ENCODE measurements around the gene ARHGEF4. TPM values are rescaled to one million over a fixed set of nuclear protein-coding genes. Genes with fewer than 3 reads are reported as not detected.

The ARHGEF4 gene
- total RNA-seq, 1 experiment from 2014 or later: 20.0 TPM

DNA sequence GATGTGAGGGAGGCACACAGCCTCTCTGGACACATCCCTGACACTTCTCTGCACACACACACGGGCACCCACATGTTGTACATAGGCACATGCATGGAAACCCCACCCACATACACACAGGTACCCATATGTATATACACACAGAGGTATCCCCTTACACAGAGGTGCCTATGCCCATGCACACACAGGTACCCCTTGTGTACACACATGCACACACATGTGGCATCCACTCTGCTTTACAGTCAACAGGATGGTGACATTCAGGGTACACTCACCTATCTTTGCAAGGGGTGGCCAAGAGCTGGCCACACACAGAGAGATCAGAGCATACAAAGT, 197.0 kb downstream of the ARHGEF4 start:
- Histone ChIP-seq H3F3A (ENCODE audit: insufficient read depth, low read depth) (no peaks in the 10 kb centered on the region), H3K27me3 (ENCODE audit: insufficient read depth, low read depth) (no peaks in the 10 kb centered on the region), H3K4me1 (replicated peaks; ENCODE audit: insufficient read depth) (no peaks in the 10 kb centered on the region), H3K9me3 (ENCODE audit: insufficient read depth, low read depth) (no peaks in the 10 kb centered on the region), H3K4me2 (no peak overlapping the region), H3K9me2 (ENCODE audit: insufficient read depth) (no peaks in the 10 kb centered on the region), H3K4me3 (no peak overlapping the region), H3K36me3 (ENCODE audit: low read depth) (no peaks in the 10 kb centered on the region), H4K20me1 (ENCODE audit: insufficient read depth) (no peaks in the 10 kb centered on the region), H2AFZ (no peak overlapping the region), H3K79me2 (ENCODE audit: low read depth) (no peaks in the 10 kb centered on the region), H3K27ac (no peak overlapping the region)
- no peak for TF ChIP-seq CTCF (conservative IDR thresholded peaks at IDR 0.05)
- no peak for TF ChIP-seq EZH2 (IDR thresholded peaks at IDR 0.05; ENCODE audit: low read depth)
- BruUV-seq (replicated peaks): no TSS peak
- CTCF ChIA-PET: no interaction called here
- DNase-seq: no peak
- intact Hi-C loops (cut with micrococcal nuclease; ENCODE audit: unreplicated experiment): no loop called here
- POLR2A ChIA-PET (ENCODE audit: unreplicated experiment): interaction anchor here (0.6 kb wide), 1 partner anchor 207 kb away, joined by 3 read pairs; no protein-coding TSS in a partner anchor

DNA sequence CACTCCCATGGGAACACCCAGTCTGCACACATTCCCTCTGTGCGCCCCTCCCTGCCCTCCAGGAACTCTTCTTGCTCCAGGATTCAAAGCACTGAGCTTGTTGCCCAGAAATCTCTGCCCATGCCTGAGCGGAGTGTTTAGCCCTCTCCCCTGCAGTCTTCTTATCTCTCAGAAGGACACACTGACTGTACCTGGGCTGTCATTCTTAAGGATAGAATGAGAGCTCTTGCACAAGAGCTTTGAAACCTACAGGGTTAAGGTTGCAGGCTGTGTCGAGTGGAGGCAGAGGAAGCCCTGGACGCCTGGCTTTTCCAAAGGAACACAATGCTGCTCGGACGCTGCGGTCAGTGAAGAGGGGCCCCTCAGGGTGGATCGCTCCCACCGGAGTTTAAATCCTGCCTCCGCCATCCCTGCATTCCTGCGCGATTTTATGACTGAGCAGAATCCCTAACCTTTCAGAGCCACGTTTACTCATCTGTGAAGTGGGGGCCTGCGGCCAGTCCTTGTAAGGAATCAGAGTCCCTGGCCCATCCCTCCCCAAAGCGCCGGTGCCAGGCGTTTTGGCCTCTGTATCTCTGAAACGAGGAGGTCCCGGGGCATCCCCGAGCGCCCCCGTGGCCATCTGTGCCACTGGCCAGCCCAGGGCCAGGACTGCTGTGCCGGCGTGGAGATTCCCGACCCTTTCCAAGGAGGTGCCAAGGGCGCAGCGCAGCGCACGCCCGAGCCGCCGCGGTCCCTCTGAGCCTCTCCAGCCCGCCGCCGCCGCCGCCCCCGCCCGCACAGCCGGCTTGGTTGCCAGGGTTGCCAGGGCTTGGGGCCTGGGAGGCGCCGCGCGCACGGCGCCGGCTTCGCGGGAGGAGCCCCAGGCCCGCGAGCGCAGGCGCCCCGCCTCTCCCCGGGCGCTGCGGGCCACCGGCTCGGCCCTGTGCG, 197.7 kb downstream of the ARHGEF4 start:
- Histone ChIP-seq H2AFZ (no peak overlapping the region), H3F3A (ENCODE audit: insufficient read depth, low read depth) (no peaks in the 10 kb centered on the region), H4K20me1 (ENCODE audit: insufficient read depth) (no peaks in the 10 kb centered on the region), H3K4me3 (no peak overlapping the region), H3K4me1 (replicated peaks; ENCODE audit: insufficient read depth) (no peaks in the 10 kb centered on the region), H3K36me3 (ENCODE audit: low read depth) (no peaks in the 10 kb centered on the region), H3K4me2 (no peak overlapping the region), H3K9me2 (ENCODE audit: insufficient read depth) (no peaks in the 10 kb centered on the region), H3K27ac (no peak overlapping the region), H3K79me2 (ENCODE audit: low read depth) (no peaks in the 10 kb centered on the region), H3K27me3 (ENCODE audit: insufficient read depth, low read depth) (no peaks in the 10 kb centered on the region), H3K9me3 (ENCODE audit: insufficient read depth, low read depth) (no peaks in the 10 kb centered on the region)
- no TSS peak for BruUV-seq (replicated peaks)
- TF ChIP-seq EZH2 (IDR thresholded peaks at IDR 0.05; ENCODE audit: low read depth): no peak
- TF ChIP-seq CTCF (conservative IDR thresholded peaks at IDR 0.05): no peak
- ChIA-PET CTCF (no interaction called here), POLR2A (ENCODE audit: unreplicated experiment) (interaction anchor here (0.6 kb wide), 1 partner anchor 208 kb away, joined by 3 read pairs; no protein-coding TSS in a partner anchor)
- peak in 1 of 2 experiments; percentile 40 for DNase-seq
- intact Hi-C loops (cut with micrococcal nuclease; ENCODE audit: unreplicated experiment): no loop called here

GRCh38 chr2:131035112-131035825, 198.6 kb downstream of the ARHGEF4 start:
- no peaks in the 10 kb centered on the region for H3F3A ChIP-seq (ENCODE audit: insufficient read depth, low read depth)
- H3K4me2 ChIP-seq: no peak overlapping the region
- BruUV-seq (replicated peaks): no TSS peak
- H3K27me3 ChIP-seq (ENCODE audit: insufficient read depth, low read depth): no peaks in the 10 kb centered on the region
- H3K36me3 ChIP-seq (ENCODE audit: low read depth): no peaks in the 10 kb centered on the region
- no peaks in the 10 kb centered on the region for H3K4me1 ChIP-seq (replicated peaks; ENCODE audit: insufficient read depth)
- DNase-seq: no peak
- no peak overlapping the region for H3K27ac ChIP-seq
- H3K9me2 ChIP-seq (ENCODE audit: insufficient read depth): no peaks in the 10 kb centered on the region
- TF ChIP-seq EZH2 (IDR thresholded peaks at IDR 0.05; ENCODE audit: low read depth) (no peak), CTCF (conservative IDR thresholded peaks at IDR 0.05) (no peak)
- CTCF ChIA-PET: no interaction called here
- intact Hi-C loops (cut with micrococcal nuclease; ENCODE audit: unreplicated experiment): no loop called here
- H3K4me3 ChIP-seq: no peak overlapping the region
- no peaks in the 10 kb centered on the region for H4K20me1 ChIP-seq (ENCODE audit: insufficient read depth)
- no peak overlapping the region for H2AFZ ChIP-seq
- POLR2A ChIA-PET (ENCODE audit: unreplicated experiment): no interaction called here
- H3K9me3 ChIP-seq (ENCODE audit: insufficient read depth, low read depth): no peaks in the 10 kb centered on the region
- H3K79me2 ChIP-seq (ENCODE audit: low read depth): no peaks in the 10 kb centered on the region
